Activated CD4-positive, alpha-beta T cell treated with anti-CD3 and anti-CD28 coated beads for 48 hours (primary cell): ENCODE measurements around the gene PCDH17.

Source experiments
- DNase-seq: peaks from one replicate; pipeline ENCODE4 v3.0.0-alpha.2; 2020

The PCDH17 gene

DNA sequence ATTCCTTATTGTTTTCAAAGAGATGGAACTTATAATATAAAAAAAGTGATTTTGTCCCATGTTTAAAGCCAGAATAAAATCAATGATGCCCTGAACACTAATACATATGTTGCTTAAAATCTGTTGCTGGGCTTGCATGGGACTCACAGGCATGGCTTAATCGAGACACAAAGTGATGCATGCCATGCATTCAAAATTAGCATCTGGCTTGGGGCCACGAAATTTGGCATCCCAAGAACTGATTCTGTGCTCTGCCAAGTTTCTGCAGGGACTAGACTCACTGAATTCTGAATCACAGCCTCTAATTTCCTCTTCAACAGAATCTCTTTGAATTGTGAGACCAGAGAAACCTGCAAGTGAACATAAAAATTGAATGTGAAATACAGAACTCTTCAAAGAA lies 109.2 kb downstream of the PCDH17 start:
- DNase-seq = no peak

DNA sequence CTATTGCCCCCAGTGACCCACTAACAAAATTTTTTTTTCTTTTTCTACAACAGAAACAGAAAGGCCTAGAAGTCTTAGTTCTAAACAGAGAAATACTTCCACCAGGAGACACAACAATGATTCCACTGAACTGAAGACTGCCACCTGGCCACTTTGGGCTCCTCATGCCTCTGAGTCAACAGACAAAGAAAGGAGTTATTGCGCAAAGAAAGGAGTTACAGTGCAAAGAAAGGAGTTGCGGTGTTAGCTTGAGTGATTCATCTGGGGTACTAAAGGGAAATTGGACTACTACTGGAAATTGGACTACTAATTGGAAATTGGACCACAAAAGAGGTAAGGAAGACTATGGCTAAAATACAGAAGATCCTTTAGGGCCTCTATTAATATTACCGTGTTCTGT lies 116.6 kb downstream of the PCDH17 start:
- no peak for DNase-seq

DNA sequence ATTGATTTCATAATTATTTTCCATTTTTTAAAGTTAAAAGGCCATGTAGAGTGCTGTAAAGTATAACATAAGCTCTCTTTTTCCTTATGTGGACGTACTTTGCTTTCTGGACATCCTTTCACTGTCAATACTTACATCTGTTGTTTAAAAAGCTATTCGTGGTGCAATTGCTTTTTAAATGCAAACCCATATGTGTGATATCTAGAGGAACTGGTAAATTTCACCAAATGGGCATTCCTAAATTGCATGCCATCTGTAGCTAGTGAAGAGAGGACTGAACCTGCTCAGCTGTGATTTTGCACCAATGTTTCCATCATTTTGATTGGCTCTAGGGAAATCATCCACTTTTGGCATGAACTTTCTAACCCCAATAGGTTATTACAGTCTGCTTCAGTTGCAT lies 129.4 kb downstream of the PCDH17 start:
- DNase-seq = no peak

DNA sequence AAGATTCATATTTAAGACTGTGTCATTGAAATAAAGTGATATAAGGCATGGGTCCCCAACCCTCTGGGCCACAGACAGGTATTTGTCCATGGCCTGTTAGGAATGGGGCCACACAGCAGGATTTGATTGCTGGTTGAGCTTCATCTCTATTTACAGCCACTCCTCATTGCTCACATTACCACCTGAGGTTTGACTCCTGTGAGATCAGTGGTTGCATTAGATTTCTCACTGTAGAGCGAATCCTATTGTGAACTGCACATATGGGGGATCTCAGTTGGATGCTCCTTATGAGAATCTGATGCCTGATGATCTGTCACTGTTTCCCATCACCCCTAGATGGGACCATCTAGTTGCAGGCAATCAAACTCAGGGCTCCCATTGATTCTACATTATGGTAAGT lies 132.1 kb downstream of the PCDH17 start:
- no peak for DNase-seq
